Nephron progenitor cell (in vitro differentiated cells): ENCODE results near the gene CRYGA.

ENCODE experiments used
- DNase-seq: peaks from one replicate; pipeline ENCODE4 v3.0.0; 2021
- H3K27ac Mint-ChIP-seq: 2 replicates; pipeline ENCODE4 v1.8.0; 2021; ENCODE audit warnings: mild to moderate bottlenecking, moderate library complexity, mixed read lengths
- H3K27me3 Mint-ChIP-seq: 2 replicates; pipeline ENCODE4 v1.8.0; 2021; ENCODE audit warnings: mild to moderate bottlenecking, low read depth, mixed read lengths; ENCODE audit not compliant: poor library complexity
- H3K36me3 Mint-ChIP-seq: 2 replicates; pipeline ENCODE4 v1.8.0; 2021; ENCODE audit warnings: low read depth, mixed read lengths
- H3K4me1 Mint-ChIP-seq: 2 replicates; pipeline ENCODE4 v1.8.0; 2021; ENCODE audit warnings: mixed read lengths
- H3K4me3 Mint-ChIP-seq: 2 replicates; pipeline ENCODE4 v1.8.0; 2021; ENCODE audit warnings: mild to moderate bottlenecking, moderate library complexity, mixed read lengths
- H3K9me3 Mint-ChIP-seq: 2 replicates; pipeline ENCODE4 v1.8.0; 2021; ENCODE audit warnings: mild to moderate bottlenecking, moderate library complexity, mixed read lengths
- TF ChIP-seq, protein P1 (sequence below): fragments of 200-600 bp; sonication (generic); IDR thresholded peaks from 2 replicates; pipeline ENCODE4 v1.5.0; 2021; ENCODE audit warnings: antibody characterized with exemption

CRYGA gene, protein sequence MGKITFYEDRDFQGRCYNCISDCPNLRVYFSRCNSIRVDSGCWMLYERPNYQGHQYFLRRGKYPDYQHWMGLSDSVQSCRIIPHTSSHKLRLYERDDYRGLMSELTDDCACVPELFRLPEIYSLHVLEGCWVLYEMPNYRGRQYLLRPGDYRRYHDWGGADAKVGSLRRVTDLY

DNA sequence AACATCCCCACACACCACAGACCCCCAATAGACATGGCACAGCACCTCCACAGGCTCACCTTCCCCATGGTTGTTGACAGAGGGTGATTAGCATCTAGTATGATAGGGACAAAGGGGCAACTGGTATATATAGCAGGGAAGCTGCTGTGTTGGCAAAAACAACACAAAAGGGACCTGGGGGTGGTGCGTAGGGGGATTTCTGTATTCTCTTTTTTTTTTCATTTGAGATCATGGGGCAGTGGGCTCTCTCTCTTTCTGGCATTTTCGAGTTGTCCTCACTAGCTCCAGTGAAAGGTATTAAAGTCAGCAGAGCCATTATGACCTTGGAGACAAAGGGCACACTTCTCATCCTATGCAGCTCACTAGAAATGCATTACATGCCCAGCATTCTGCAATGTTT lies at the start of gene CRYGA:
Gene CRYGA (minus strand): TSS at position 101 of the 400 bp plus-strand sequence. CDS start 33 bp downstream, at position 68.
- no peak for DNase-seq
- Mint-ChIP-seq H3K27me3 (no peaks in the 10 kb centered on the region), H3K27ac (no peak within 1 kb of the TSS), H3K4me1 (no peaks in the 10 kb centered on the region), H3K9me3 (peaks cover 4% of the 10 kb centered on the region), H3K4me3 (no peak within 1 kb of the TSS), H3K36me3 (no peaks in the 10 kb centered on the region)
- TF ChIP-seq, protein P1, sequence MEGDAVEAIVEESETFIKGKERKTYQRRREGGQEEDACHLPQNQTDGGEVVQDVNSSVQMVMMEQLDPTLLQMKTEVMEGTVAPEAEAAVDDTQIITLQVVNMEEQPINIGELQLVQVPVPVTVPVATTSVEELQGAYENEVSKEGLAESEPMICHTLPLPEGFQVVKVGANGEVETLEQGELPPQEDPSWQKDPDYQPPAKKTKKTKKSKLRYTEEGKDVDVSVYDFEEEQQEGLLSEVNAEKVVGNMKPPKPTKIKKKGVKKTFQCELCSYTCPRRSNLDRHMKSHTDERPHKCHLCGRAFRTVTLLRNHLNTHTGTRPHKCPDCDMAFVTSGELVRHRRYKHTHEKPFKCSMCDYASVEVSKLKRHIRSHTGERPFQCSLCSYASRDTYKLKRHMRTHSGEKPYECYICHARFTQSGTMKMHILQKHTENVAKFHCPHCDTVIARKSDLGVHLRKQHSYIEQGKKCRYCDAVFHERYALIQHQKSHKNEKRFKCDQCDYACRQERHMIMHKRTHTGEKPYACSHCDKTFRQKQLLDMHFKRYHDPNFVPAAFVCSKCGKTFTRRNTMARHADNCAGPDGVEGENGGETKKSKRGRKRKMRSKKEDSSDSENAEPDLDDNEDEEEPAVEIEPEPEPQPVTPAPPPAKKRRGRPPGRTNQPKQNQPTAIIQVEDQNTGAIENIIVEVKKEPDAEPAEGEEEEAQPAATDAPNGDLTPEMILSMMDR, result no peak

GRCh38 chr2:208210688-208211451 lies 47.5 kb upstream of the CRYGA start:
- TF ChIP-seq, protein P1, result no peak
- Mint-ChIP-seq H3K4me3 (no peak overlapping the region), H3K9me3 (no peaks in the 10 kb centered on the region), H3K27me3 (peaks cover 3% of the 10 kb centered on the region), H3K27ac (no peak overlapping the region), H3K36me3 (no peaks in the 10 kb centered on the region), H3K4me1 (no peaks in the 10 kb centered on the region)
- no peak for DNase-seq

- Mint-ChIP-seq H3K4me1 (peaks cover 10% of the 10 kb centered on the region), H3K36me3 (no peaks in the 10 kb centered on the region), H3K27ac (no peak overlapping the region), H3K9me3 (no peaks in the 10 kb centered on the region), H3K4me3 (no peak overlapping the region), H3K27me3 (peaks cover 3% of the 10 kb centered on the region)
- TF ChIP-seq, protein P1, result no peak
- DNase-seq, result no peak
Observed at GRCh38 chr2:208208335-208209085, 45.1 kb upstream of the CRYGA start.

GRCh38 chr2:208207769-208208168 lies 44.4 kb upstream of the CRYGA start:
- H3K9me3 Mint-ChIP-seq, result no peaks in the 10 kb centered on the region
- TF ChIP-seq, protein P1, result no peak

DNA sequence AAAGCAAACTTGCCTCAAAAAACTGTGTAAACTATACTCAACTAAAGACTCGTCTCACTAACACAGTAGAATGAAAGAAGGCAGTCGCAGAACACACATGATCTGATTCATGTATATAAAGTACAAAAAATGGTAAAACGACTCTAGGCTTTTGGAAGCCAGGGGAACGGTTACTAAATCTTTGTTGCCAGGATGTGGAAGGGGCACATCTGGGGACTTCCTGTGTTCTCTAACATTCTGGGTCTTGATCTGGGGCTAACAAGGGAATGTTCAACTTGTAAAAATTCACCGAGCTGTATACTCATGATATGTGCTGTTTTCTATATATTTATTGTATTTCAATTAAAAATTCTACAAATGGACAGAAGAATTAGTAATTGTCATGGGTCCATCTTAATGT lies 40.8 kb upstream of the CRYGA start:
- DNase-seq, result no peak
- Mint-ChIP-seq H3K27me3 (peaks cover 4% of the 10 kb centered on the region), H3K36me3 (no peaks in the 10 kb centered on the region), H3K4me3 (no peak overlapping the region), H3K4me1 (peaks cover 16% of the 10 kb centered on the region), H3K9me3 (no peaks in the 10 kb centered on the region), H3K27ac (peak overlapping the region; percentile 78)
- TF ChIP-seq, protein P1, result no peak

More at GRCh38 chr2:208207769-208208168, 44.4 kb upstream of the CRYGA start:
- Mint-ChIP-seq H3K27ac (no peak overlapping the region), H3K4me1 (peaks cover 12% of the 10 kb centered on the region), H3K36me3 (no peaks in the 10 kb centered on the region), H3K4me3 (no peak overlapping the region), H3K27me3 (peaks cover 3% of the 10 kb centered on the region)
- no peak for DNase-seq
